NK-92 (cell line): ENCODE results near the gene MIGA2.
"Not testable (repeated sequence)": the region's sequence is repeated elsewhere in the genome, so short reads cannot be mapped to it uniquely, and the experiment has no call there.

Source experiments
- DNase-seq: peaks from one replicate; lab custom pipeline; 2025; ENCODE audit not compliant: unreplicated experiment; lab: John Stamatoyannopoulos, UW

The MIGA2 gene, protein sequence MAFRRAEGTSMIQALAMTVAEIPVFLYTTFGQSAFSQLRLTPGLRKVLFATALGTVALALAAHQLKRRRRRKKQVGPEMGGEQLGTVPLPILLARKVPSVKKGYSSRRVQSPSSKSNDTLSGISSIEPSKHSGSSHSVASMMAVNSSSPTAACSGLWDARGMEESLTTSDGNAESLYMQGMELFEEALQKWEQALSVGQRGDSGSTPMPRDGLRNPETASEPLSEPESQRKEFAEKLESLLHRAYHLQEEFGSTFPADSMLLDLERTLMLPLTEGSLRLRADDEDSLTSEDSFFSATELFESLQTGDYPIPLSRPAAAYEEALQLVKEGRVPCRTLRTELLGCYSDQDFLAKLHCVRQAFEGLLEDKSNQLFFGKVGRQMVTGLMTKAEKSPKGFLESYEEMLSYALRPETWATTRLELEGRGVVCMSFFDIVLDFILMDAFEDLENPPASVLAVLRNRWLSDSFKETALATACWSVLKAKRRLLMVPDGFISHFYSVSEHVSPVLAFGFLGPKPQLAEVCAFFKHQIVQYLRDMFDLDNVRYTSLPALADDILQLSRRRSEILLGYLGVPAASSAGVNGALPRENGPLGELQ

DNA sequence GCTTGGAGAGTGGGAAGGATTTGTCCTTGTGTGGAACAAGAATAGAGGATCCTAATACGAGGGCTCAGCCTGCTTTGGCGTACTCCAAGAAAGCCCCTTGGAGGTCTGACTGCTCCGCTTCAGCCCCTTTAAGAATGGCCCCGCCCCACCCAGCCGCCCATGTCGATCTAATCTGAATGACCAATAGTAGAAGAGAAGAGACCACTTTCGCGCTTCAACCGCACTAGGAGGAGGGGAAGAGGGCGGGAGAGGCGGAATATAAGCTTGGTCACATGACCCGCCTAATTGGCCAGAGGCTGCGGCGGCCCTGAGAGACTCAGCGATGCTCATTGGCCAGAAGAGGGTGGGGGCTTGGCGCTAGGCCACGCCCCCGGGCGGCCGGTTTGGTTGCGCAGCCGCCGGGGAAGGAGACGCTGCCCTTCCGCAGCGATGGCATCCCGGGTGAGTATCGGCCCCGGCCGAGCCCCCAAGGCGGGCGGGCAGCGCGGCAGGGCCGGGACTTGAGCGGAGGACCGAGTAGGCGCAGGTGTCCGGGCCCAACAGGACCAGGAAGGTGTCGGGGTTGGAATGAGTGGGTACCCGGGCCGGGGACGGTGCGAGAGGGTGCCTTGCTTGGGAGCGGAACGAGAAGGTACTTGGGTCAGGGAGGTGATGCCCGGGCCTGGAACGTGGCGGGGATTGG, at the start of gene MIGA2:
TSS of gene MIGA2 (plus strand) at position 386 of the 682 bp plus-strand sequence. CDS start 3,969 bp downstream, outside the sequence.
- DNase-seq, result peak; percentile 71

DNA sequence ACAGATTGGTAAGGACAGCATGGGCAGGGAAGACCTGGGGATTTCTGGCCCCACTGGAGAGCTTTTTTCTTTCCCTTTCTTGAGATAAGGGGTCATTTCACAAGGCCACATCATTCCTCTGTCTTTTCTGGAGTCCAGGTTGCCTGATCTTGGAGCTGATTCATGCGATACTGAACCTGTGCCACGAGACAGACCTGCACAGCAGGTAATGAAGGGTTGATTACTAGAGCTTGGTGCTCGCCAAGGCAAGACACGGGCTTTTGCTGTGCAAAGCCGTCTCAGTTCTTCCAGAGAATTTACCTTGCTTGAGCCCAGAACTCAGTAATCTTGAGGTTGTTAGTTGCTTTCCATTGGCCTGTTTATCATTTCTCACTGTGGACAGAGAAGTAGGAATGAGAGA, 49.8 kb upstream of the MIGA2 start:
- DNase-seq, result no peak

DNA sequence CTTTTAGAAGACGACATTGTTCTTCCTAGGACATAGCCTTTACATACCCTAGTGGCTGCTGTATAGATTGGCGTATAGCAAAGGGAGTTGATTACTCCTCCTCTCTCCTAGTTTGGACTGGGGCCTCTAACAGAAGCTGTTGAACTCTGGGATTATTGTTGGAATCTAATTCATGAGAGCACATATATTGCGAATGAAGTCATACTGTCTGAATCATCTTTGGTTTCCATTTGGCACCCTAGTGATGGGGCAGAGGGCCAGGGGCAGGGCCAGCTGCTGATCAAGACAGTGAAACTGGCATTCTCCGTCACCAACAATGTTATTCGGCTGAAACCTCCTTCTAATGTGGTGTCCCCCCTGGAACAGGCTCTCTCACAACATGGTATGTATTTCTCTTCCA, 48.6 kb upstream of the MIGA2 start:
- DNase-seq, result no peak

DNA sequence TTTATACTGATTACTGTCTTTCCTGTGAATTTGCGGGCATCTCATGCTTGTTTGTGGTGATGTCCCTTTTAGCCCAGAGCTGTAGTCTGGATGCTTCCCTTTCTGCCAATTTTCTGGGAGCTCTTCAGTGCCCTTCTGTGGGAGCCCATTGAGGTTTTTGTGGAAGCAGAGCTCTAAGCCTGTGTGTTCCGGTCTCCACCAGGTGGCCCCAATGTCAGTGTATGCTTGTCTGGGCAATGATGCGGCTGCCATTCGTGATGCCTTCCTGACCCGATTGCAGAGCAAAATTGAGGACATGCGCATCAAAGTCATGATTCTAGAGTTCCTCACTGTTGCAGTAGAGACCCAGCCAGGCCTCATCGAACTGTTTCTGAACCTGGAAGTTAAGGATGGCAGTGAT, 43.4 kb upstream of the MIGA2 start:
- no peak for DNase-seq

DNA sequence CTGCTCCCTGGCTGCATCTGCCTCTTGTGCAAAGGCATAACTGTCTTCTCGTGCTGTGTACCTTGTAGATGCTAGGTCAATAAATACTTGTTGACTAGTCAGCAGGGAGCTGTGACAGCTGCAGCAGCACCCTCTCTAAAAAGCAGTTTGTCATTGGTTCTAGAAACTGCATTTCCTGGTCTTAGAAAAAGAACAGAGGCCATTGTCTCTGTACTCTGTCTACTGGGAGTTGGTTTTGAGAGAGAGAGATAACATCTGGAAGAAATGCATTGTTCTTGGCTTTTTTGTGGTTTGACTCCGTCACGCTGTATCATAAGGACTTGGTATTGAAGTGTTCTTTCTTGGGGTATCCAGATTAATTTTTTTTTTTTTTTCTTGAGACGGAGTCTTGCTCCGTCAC, 40.6 kb upstream of the MIGA2 start:
- DNase-seq, result no peak

DNA sequence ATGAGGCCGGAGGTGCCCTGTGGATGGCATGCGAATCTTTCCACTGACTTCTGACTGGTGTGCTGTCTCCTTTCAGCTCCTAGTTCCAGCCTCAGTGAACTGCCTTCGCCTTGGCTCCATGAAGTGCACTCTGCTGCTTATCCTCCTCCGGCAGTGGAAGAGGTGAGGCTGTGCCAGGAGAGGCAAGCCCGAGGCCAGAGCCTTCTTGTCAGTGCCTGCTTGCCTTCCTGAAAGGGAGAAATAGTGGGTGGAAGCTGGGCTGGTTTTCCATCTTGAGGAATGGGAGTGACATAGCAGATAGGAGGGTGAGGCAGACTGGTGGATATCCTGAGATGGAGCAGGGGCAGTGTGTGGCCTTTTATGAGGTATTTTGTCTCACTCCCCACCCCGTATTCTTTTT, 38.0 kb upstream of the MIGA2 start:
- DNase-seq, result no peak

DNA sequence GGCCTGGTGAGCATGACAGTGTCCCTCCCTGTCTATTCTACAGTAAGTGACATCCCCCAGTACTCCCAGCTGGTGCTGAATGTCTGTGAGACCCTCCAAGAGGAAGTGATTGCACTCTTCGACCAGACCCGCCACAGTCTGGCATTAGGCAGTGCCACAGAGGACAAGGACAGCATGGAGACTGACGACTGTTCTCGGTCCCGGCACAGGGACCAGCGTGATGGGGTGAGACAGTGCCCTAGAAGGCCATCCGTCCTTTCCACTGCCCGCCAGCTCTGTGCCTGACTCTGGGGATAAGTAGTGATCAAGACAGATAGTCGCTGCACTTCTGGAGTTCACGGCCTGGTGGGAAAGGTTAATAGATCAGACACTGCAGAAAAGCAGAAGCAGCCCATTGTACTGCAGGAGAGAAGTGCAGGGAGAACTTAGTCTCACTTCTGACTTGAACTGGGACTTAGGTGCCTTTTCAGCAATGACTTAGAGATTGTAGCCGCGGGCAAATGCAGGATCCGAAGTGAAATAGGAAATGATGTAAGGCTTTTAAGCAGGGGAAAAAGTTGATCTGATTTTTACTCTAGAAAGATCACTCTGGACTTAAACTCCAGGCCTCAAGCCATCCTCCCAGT, 36.7 kb upstream of the MIGA2 start:
- DNase-seq, result no peak

DNA sequence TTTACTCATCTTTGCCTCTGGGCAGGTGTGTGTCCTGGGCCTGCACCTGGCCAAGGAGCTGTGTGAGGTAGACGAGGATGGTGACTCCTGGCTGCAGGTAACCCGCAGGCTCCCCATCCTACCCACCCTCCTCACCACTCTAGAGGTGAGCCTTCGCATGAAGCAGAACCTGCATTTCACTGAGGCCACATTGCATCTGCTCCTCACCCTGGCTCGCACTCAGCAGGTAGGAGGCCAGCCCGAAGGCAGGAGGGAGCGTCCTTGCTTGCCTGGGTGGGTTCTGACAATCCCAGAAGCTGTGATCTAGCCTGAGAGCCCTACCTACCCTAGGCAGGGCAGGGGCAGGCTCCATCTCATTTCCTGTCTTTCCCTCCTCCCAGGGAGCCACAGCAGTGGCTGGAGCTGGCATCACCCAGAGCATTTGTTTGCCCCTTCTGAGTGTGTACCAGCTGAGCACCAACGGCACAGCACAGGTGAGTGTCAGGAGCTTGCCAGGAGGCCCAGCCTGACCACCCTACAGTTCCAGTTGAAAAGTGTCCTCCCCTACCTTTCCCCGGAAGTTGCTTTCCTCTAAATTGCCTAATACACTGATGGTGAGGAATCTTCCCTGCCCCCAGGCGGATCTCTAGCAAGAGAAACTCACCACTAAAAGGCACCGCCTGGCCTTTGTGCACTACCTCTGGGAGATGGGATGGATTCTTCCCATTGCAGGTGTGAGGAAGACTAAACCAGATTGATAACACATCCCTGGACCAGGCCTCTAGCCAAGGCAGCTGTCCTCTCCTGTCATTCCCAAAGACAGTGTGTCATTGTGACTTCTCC, 34.7 kb upstream of the MIGA2 start:
- no peak for DNase-seq

DNA sequence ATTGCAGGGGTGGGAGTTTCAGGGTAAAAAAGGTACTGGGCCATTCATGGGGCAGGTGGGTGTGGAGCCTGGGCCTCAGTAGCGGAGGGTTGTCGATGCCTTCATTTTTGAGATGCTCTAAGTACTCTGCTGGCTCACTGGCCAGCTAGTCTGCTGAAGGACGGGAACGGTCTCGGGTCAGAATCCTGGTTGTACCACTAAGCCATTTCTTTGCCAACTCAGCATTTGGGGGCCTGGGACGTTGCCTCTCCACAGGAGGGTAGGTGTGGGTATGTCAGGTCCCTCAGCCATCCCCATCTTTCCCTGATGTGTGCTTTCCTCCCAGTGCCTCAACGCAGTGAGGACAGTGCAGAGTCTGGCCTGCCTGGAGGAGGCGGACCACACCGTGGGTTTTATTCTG, 33.4 kb upstream of the MIGA2 start:
- no peak for DNase-seq

DNA sequence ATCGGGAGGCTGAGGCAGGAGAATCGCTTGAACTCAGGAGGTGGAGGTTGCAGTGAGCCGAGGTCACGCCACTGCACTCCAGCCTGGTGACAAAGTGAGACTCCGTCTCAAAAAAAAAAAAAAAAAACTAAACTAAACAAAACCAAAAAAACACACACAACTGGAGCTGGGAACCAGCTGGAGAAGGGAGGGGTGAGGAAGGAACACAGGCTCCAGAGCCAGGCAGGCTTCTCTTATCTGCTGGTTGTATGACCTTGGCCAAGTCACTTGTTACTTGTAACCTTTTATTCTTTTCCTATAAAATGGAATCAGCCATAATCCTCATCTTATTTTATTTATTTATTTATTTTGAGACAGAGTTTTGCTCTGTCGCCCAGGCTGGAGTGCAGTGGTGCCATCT, 32.3 kb upstream of the MIGA2 start:
- DNase-seq, result not testable (repeated sequence)

DNA sequence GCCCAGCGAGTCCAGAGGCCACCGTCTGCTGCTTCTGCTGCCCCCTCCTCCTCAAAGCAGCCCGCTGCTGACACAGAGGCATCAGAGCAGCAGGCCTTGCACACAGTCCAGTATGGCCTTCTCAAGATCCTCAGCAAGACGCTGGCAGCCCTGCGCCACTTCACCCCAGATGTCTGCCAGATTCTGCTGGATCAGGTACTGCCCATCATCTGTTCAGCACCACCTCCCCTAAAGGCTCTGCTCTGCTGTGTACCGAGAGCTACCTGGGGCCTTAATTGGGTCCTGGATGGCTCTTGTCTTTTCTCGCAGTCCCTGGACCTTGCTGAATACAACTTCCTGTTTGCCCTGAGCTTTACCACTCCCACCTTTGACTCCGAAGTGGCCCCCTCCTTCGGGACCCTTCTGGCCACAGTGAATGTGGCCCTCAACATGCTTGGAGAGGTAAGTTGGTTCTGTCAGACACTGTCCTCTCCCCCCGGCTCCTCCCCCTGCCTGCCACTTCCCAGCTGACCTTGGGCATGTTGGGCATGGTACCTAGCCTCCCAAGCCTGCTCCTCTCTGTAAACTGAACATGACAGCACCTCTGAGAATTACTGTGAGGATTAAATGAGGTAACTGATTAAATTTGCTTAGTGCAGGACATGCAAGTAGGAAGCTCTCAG, 31.0 kb upstream of the MIGA2 start:
- no peak for DNase-seq

DNA sequence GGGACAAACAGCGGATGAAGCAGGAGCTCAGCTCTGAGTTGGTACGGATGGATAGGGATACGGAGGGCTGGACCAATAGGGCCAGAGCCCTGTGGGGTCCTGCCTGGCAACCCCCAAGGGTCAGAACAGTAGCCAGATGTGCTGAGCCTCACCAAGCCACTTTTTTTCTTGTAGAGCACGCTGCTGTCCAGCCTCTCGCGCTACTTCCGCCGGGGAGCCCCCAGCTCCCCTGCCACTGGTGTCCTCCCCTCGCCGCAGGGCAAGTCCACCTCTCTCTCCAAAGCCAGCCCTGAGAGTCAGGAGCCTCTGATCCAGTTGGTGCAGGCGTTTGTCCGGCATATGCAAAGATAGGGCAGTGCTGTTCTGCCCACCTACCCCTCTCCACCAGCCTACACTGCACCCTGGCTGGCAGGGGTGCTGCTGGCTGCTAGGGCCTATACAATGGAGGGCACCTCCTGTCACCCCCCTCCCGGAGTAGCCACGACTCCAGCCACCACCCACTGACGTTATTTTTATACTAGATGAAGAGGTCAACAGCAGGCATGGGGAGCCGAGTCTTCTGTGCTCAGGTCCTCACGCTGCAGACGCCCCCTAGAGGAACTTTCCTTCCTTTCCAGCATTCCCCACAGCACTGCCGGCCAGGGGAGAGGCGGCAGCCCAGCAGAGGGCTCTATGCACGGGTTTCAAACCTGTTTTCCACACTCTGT, 29.9 kb upstream of the MIGA2 start:
- DNase-seq, result no peak

DNA sequence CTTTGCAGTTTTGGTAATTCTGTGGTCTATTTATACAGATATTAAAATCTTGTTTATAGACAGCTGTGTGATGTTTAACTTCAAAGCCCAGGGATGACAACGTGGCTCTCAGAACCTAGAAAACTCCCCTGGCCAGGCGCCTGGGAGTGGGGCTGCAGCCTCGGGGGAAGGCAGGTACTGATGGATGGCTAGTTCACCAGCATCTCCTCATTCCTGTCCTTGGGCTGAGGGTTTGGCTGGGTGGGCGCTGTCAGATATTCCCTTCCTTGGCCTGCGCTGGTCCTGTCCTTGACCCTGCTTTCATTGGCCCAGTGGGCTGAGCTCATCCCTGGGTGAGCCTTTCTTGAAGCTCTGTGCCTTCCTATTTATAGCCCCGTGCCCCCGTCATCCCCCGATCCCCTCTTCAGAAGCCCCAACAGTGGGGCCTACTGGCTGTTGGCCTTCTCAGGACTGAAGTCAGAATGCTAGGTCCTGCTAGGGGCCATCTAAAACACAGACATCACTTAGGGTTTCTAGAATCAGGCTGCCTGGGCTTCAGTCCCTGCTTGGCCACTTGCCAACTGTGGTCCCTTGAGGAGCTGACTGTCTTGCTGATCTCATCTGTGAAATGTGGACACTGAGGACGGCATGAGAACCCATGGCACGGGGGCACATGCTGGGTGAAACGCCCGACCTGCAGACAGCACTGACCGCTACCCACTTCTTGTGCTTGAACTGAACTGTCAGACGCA, 29.2 kb upstream of the MIGA2 start:
- DNase-seq, result no peak

DNA sequence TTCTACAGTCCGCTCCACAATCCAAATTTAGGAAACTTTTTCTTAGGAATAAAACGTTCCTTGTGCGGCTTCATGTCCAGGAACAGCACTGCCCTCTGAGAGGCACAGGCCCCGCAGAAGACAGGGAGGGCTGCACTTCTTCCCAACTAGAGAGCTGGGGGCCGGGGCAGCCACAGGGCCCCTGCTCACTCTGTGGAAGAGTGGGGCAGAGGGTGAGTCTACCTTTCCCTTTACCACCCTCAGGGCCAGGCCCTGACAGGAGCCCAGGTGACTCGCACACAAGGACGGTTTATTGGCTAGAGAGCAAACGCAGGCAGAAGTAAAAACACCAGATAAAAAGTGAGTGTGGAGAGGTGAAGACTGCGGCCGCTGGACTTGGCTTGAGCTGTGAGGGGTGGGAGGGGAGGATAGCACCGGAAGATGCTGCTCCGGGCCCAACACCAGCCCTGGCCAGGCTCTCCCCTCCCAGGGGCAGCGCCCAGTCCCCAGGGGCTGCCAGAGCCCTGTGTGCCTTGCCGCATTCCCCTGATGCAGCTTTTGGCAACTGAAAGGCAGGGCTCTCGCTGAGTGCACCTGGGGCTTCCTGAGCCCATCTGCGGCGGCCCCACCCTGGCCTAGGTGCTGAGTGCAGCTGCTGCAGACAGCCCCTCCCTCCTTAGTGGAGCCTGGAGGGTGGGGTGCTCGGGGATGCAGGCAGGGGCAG, 28.5 kb upstream of the MIGA2 start:
- no peak for DNase-seq

DNA sequence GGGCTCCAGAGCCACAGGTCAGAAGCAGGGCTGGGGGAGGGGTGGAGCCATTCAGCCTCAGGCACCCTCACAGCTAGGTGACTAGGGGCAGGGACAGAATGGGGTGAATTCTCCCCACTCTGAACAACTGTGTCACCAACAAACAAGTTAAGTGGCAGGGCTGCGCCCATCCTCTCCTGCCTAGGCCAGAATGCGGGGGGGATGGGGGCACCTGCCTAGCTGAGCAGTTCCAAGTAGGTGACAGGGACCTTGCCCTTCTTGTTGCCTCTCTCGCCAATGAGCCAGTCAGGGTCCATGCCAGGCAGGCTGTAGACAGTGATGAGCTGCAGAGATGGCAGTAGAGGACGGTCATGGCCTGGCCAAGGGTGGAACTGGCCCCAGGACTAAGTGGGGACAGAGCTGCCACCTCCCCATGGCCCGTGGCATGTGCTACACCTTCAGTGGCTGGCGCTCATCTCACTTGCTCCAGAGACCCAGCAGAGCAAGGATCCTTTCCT, 27.9 kb upstream of the MIGA2 start:
- no peak for DNase-seq

DNA sequence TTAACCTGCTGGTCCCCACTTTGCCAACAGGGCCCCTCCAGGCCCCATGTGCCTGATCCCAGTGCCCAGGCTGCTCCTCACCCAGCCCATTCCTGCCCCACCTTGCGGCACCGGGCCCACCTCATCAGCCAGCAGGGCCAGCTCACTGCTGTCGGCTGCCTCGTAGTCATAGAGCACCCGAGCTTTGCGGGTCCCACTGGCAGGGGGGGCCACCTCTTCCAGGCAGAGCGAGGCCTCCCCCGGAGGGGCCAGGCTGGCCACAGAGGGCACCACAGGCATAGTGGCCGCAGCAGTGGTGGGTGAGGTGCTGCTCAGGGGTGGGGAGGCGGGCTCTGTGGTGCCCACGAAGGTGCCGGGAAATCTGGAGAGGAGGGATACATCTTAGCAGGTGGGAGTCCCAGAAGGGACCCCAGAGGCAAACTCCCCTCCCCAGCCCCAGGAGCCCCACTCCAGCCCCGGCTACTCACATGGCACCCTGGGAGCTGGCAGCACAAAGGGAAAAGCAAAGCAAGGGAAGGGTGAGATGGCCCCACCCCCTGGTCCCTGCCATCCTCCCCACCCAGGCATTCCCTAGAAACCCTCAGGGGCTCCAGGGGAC, 27.3 kb upstream of the MIGA2 start:
- no peak for DNase-seq

DNA sequence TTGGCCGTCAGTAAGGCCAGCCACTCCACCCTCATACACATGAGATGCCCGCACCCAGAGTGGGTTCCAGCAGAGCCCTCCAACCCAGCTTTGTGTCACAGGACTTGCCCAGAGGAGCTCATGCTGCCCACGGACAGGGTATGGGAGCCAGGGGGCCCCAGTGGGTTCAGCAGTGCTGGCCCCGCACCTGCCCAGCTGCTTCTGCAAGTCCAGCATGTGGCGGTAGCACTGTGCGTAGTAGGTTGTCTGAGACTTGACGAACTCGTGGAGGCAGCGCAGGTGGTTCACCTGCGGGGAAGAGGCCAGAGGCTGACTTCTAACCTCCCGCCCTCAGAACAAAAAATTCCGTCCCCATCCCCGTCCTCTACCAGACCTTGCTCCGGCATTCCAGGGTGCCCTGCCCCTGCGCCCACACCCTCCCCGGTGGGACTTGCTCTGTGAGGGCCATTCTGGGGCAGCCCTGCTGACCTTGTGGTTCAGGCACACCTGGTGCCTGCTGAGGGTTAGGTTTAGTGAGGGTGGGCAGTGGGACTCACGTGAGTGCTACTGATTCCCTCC, 26.8 kb upstream of the MIGA2 start:
- no peak for DNase-seq
